MM.1S (cell line): ENCODE results near the gene BCOR.

Source experiments
- DNase-seq: peaks from one replicate; pipeline ENCODE4 v3.0.0-alpha.2; 2015
- H2AFZ ChIP-seq: fragments of 300-600 bp; sonication (generic); 2 replicates; pipeline ENCODE4 v1.6.0; 2016; ENCODE audit warnings: antibody characterized with exemption, low read length
- H3F3A ChIP-seq: fragments of 300-600 bp; sonication (generic); 2 replicates; pipeline ENCODE4 v1.6.1; 2016; ENCODE audit warnings: mild to moderate bottlenecking, antibody characterized with exemption, low read length, moderate library complexity, mixed read lengths; ENCODE audit not compliant: insufficient read depth
- H3K27ac ChIP-seq: fragments of 300-600 bp; sonication (generic); 2 replicates; pipeline ENCODE4 v1.5.1; 2016; ENCODE audit warnings: mild to moderate bottlenecking, low read length
- H3K27me3 ChIP-seq: fragments of 300-600 bp; sonication (generic); replicated peaks from 2 replicates; pipeline ENCODE4 v1.6.0; 2016; ENCODE audit warnings: low read length; ENCODE audit not compliant: insufficient read depth
- H3K36me3 ChIP-seq: fragments of 300-600 bp; sonication (generic); replicated peaks from 2 replicates; pipeline ENCODE4 v1.6.1; 2016; ENCODE audit warnings: mild to moderate bottlenecking, low read length, mixed read lengths; ENCODE audit not compliant: insufficient read depth
- H3K4me1 ChIP-seq: fragments of 300-600 bp; sonication (generic); 2 replicates; pipeline ENCODE4 v1.6.1; 2016; ENCODE audit warnings: low read length, mixed read lengths
- H3K4me2 ChIP-seq: fragments of 300-600 bp; sonication (generic); 2 replicates; pipeline ENCODE4 v1.6.0; 2016; ENCODE audit warnings: low read depth, low read length
- H3K4me3 ChIP-seq: fragments of 300-600 bp; sonication (generic); 2 replicates; pipeline ENCODE4 v1.5.1; 2016; ENCODE audit warnings: low read length, mixed read lengths
- H3K79me2 ChIP-seq: fragments of 300-600 bp; sonication (generic); 2 replicates; pipeline ENCODE4 v1.6.1; 2016; ENCODE audit warnings: mixed run types, low read length, mixed read lengths
- H3K9ac ChIP-seq: fragments of 300-600 bp; sonication (generic); 2 replicates; pipeline ENCODE4 v1.6.1; 2016; ENCODE audit warnings: low read length, mixed read lengths
- H3K9me2 ChIP-seq: fragments of 300-600 bp; sonication (generic); replicated peaks from 2 replicates; pipeline ENCODE4 v1.6.1; 2016; ENCODE audit warnings: mild to moderate bottlenecking, low read length, mixed read lengths; ENCODE audit not compliant: insufficient read depth
- H3K9me3 ChIP-seq: fragments of 300-600 bp; sonication (generic); replicated peaks from 2 replicates; pipeline ENCODE4 v1.6.1; 2016; ENCODE audit warnings: mild to moderate bottlenecking, low read length, mixed read lengths; ENCODE audit not compliant: insufficient read depth
- H4K20me1 ChIP-seq: fragments of 300-600 bp; sonication (generic); 2 replicates; pipeline ENCODE4 v1.6.1; 2016; ENCODE audit warnings: mild to moderate bottlenecking, low read length, moderate library complexity, mixed read lengths; ENCODE audit not compliant: insufficient read depth
- CTCF ChIP-seq: fragments of 300-600 bp; sonication (generic); IDR thresholded peaks from 2 replicates; pipeline ENCODE4 v1.5.1; 2016; ENCODE audit warnings: antibody characterized with exemption, low read length, mixed read lengths
- EZH2 ChIP-seq: fragments of 300-600 bp; sonication (generic); optimal IDR thresholded peaks from 2 replicates; pipeline ENCODE3; 2017; ENCODE audit warnings: low read depth, mild to moderate bottlenecking, antibody characterized with exemption, low read length, mixed read lengths
- EZH2phosphoT487 ChIP-seq: fragments of 300-600 bp; sonication (generic); IDR thresholded peaks from 2 replicates; pipeline ENCODE4 v1.6.1; 2018; ENCODE audit warnings: antibody characterized with exemption, low read length

The BCOR gene

GRCh38 chrX:40039887-40040286 is 57.9 kb downstream of the BCOR start:
- Histone ChIP-seq H3K9ac (no peak overlapping the region), H3F3A (no peaks in the 10 kb centered on the region; the same call in 1 of the 2 replicates), H3K4me3 (no peak overlapping the region), H3K36me3 (no peaks in the 10 kb centered on the region), H2AFZ (no peak overlapping the region), H3K79me2 (no peaks in the 10 kb centered on the region), H4K20me1 (no peaks in the 10 kb centered on the region), H3K9me2 (no peaks in the 10 kb centered on the region), H3K4me2 (no peak overlapping the region), H3K27me3 (no peaks in the 10 kb centered on the region), H3K27ac (no peak overlapping the region), H3K9me3 (no peaks in the 10 kb centered on the region), H3K4me1 (peaks cover 15% of the 10 kb centered on the region)
- TF ChIP-seq EZH2 (no peak), CTCF (no peak), EZH2phosphoT487 (no peak)
- no peak for DNase-seq

- Histone ChIP-seq H3K4me2 (no peak overlapping the region), H2AFZ (no peak overlapping the region), H4K20me1 (no peaks in the 10 kb centered on the region), H3K9me3 (no peaks in the 10 kb centered on the region), H3K9me2 (no peaks in the 10 kb centered on the region), H3K36me3 (no peaks in the 10 kb centered on the region), H3F3A (no peaks in the 10 kb centered on the region), H3K4me1 (peaks cover 14% of the 10 kb centered on the region), H3K27me3 (no peaks in the 10 kb centered on the region), H3K9ac (no peak overlapping the region), H3K4me3 (no peak overlapping the region), H3K27ac (no peak overlapping the region), H3K79me2 (no peaks in the 10 kb centered on the region)
- TF ChIP-seq EZH2phosphoT487 (no peak), EZH2 (no peak), CTCF (no peak)
- DNase-seq = no peak
Observed at GRCh38 chrX:40037367-40037766, 60.4 kb downstream of the BCOR start.

- Histone ChIP-seq H3K4me1 (0 out of 2 replicates have a peak, but pooled peaks cover 1% of the 10 kb centered on the region), H4K20me1 (no peaks in the 10 kb centered on the region), H3K9ac (no peak overlapping the region), H3K4me2 (no peak overlapping the region), H3K27me3 (no peaks in the 10 kb centered on the region), H3K9me3 (no peaks in the 10 kb centered on the region), H3K9me2 (no peaks in the 10 kb centered on the region), H3F3A (no peaks in the 10 kb centered on the region), H3K36me3 (no peaks in the 10 kb centered on the region), H2AFZ (no peak overlapping the region), H3K79me2 (no peaks in the 10 kb centered on the region), H3K27ac (no peak overlapping the region), H3K4me3 (no peak overlapping the region)
- DNase-seq = no peak
- no peak for TF ChIP-seq CTCF
Observed at GRCh38 chrX:40035726-40036125, 62.0 kb downstream of the BCOR start.
